LNCaP clone FGC (cell line): Measurements from ENCODE around the gene ARHGDIG.

Source experiments
- DNase-seq: peaks from one replicate; pipeline ENCODE4 v3.0.0-alpha.2; 2011; ENCODE audit warnings: low read depth
- H3K4me3 ChIP-seq: 2 replicates; pipeline ENCODE4 v1.5.1; 2011; ENCODE audit warnings: mild to moderate bottlenecking, low read depth, low read length, control low read depth
- TF ChIP-seq, protein P1 (sequence below): IDR thresholded peaks from 2 replicates; pipeline ENCODE4 v1.5.1; 2012; ENCODE audit warnings: mild to moderate bottlenecking; ENCODE audit not compliant: control insufficient read depth, insufficient read depth; ENCODE audit errors: extremely low read depth

Gene ARHGDIG

GRCh38 chr16:285146-286055, 5.0 kb downstream of the ARHGDIG start:
- no peak overlapping the region for H3K4me3 ChIP-seq
- DNase-seq: no peak
- TF ChIP-seq, protein P1, sequence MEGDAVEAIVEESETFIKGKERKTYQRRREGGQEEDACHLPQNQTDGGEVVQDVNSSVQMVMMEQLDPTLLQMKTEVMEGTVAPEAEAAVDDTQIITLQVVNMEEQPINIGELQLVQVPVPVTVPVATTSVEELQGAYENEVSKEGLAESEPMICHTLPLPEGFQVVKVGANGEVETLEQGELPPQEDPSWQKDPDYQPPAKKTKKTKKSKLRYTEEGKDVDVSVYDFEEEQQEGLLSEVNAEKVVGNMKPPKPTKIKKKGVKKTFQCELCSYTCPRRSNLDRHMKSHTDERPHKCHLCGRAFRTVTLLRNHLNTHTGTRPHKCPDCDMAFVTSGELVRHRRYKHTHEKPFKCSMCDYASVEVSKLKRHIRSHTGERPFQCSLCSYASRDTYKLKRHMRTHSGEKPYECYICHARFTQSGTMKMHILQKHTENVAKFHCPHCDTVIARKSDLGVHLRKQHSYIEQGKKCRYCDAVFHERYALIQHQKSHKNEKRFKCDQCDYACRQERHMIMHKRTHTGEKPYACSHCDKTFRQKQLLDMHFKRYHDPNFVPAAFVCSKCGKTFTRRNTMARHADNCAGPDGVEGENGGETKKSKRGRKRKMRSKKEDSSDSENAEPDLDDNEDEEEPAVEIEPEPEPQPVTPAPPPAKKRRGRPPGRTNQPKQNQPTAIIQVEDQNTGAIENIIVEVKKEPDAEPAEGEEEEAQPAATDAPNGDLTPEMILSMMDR: no peak

DNA sequence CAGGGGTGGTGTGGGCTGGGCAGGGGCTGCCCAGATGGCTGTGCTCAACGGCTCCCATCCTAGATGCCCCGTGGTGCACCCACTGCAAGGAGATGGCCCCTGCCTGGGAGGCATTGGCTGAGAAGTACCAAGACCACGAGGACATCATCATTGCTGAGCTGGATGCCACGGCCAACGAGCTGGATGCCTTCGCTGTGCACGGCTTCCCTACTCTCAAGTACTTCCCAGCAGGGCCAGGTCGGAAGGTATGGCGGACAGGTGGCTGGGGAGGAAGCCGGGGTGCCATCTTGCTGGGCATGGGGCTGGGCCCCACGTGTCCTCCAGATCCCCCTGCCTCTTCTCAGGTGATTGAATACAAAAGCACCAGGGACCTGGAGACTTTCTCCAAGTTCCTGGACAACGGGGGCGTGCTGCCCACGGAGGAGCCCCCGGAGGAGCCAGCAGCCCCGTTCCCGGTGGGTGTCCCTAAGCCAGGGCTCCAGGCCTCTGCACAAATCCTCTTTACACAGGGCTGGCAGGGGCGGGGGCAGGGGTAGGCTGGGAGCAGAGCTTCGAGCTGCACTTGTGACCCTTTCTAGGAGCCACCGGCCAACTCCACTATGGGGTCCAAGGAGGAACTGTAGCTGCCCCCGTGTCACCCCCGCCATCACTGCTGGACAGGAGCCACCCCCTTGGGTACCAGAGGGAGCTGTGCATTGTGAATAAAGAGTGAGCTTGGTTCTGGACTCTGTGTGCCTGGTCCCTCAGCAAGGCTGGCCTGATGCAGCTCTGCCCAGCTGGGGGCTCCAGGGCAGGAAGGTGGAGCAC, 6.3 kb downstream of the ARHGDIG start:
- DNase-seq: no peak
- H3K4me3 ChIP-seq: no peak overlapping the region
- TF ChIP-seq, protein P1: no peak

- TF ChIP-seq, protein P1: peak; percentile 36
- H3K4me3 ChIP-seq: no peak overlapping the region
- no peak for DNase-seq
Measured at GRCh38 chr16:287298-287811, 7.0 kb downstream of the ARHGDIG start.

- DNase-seq: no peak
- TF ChIP-seq, protein P1: no peak
- H3K4me3 ChIP-seq: no peak overlapping the region
Measured at GRCh38 chr16:287981-288920, 7.9 kb downstream of the ARHGDIG start.

DNA sequence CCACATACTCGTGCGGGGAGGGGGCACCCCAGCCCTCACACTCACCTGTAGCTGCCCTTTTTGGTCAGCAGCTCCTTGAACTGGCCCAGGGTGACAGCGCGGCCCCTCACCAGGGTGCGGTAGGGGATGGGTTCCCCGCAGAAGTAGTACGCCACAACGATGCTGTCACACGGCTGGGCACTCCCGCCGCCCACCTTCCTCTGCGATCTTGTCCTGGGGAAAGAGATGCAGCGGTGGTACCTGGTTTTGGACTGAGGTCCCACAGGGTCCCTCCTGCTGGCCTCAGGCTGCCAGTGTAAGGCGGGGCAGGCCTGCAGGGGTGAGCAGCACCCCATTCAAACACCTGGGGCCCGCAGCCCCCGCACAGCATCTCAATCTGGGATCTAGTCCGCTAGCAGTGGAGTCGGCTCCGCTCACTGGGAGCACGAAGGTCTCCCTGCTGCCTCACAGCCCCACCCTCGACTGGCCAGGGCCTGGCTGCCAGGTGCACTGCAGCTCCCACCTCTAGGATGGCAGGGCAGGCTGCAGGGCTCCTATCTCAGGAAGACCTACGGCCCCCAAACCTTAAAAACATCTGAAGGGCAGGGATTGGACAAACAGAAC, 9.1 kb downstream of the ARHGDIG start:
- no peak for DNase-seq
- TF ChIP-seq, protein P1: no peak
- H3K4me3 ChIP-seq: no peak overlapping the region

GRCh38 chr16:290015-290680, 9.8 kb downstream of the ARHGDIG start:
- DNase-seq: no peak
- no peak overlapping the region for H3K4me3 ChIP-seq
- TF ChIP-seq, protein P1: no peak
